ENCODE data around the gene CRKL. TPM values are rescaled to one million over a fixed set of nuclear protein-coding genes. Genes with fewer than 3 reads are reported as not detected.

The CRKL gene
- total and polyA plus RNA-seq, 12 donors = 15.6 to 69.1 (median 43.3) TPM

- intact Hi-C loops (cut with DNase I) = loop anchor here in 1 of 2 donors (10.0 kb wide), 1 partner anchor 223 kb away; no protein-coding TSS in a partner anchor
- WGBS, 4 donors = 86 to 93% (median 90%) methylated on average over 9 of the region's 9 CpGs
Observed at GRCh38 chr22:20881869-20882815, 35.1 kb upstream of the CRKL start.

GRCh38 chr22:20882855-20883254 is 34.4 kb upstream of the CRKL start:
- DNase-seq = no peak
- Histone ChIP-seq H3K9me3 (replicated peaks in 1 of 3) (no peaks in the 10 kb centered on the region), H3K4me1 (replicated peaks in 1 of 2) (peaks cover 0 to 7% of the 10 kb centered on the region in 2 donors), H3K27me3 (no peaks in the 10 kb centered on the region), H3K27ac (no peak overlapping the region), H3K4me3 (no peak overlapping the region), H3K36me3 (replicated peaks in 1 of 2) (peaks cover 0 to 41% of the 10 kb centered on the region in 2 donors)
- intact Hi-C loops (cut with DNase I) = loop anchor here in 1 of 2 donors (10.0 kb wide), 1 partner anchor 222 kb away; no protein-coding TSS in a partner anchor
- 85 to 94% (median 88%) methylated on average over 6 of the region's 6 CpGs for WGBS, 4 donors
- TF ChIP-seq CTCF (IDR thresholded peaks at IDR 0.05) (no peak), POLR2A (IDR thresholded peaks at IDR 0.05) (no peak)

More at GRCh38 chr22:20881869-20882815, 35.1 kb upstream of the CRKL start:
- Histone ChIP-seq H3K36me3 (replicated peaks in 1 of 2) (peaks cover 0 to 35% of the 10 kb centered on the region in 2 donors), H3K9me3 (replicated peaks in 1 of 3) (no peaks in the 10 kb centered on the region), H3K4me3 (no peak overlapping the region), H3K27ac (no peak overlapping the region), H3K4me1 (replicated peaks in 1 of 2) (peaks cover 0 to 7% of the 10 kb centered on the region in 2 donors), H3K27me3 (no peaks in the 10 kb centered on the region)
- DNase-seq = no peak
- no peak for TF ChIP-seq POLR2A (IDR thresholded peaks at IDR 0.05)
- no peak for TF ChIP-seq CTCF (IDR thresholded peaks at IDR 0.05)

- Histone ChIP-seq H3K4me1 (replicated peaks in 1 of 2) (peaks cover 0 to 7% of the 10 kb centered on the region in 2 donors), H3K27ac (no peak overlapping the region), H3K9me3 (replicated peaks in 1 of 3) (no peaks in the 10 kb centered on the region), H3K36me3 (replicated peaks in 1 of 2) (peaks cover 0 to 55% of the 10 kb centered on the region in 2 donors), H3K4me3 (no peak overlapping the region), H3K27me3 (no peaks in the 10 kb centered on the region)
- 73 to 82% (median 78%) methylated on average over 4 of the region's 4 CpGs for WGBS, 4 donors
- no peak for TF ChIP-seq CTCF (IDR thresholded peaks at IDR 0.05)
- no peak for TF ChIP-seq POLR2A (IDR thresholded peaks at IDR 0.05)
- DNase-seq = no peak
- intact Hi-C loops (cut with DNase I) = loop anchor here in 1 of 2 donors (10.0 kb wide), 1 partner anchor 220 kb away; no protein-coding TSS in a partner anchor
Observed at GRCh38 chr22:20884454-20884853, 32.8 kb upstream of the CRKL start.

GRCh38 chr22:20885017-20885556 is 32.1 kb upstream of the CRKL start:
- no peaks in the 10 kb centered on the region for H3K27me3 ChIP-seq
- intact Hi-C loops (cut with DNase I) = loop anchor here in 1 of 2 donors (10.0 kb wide), 1 partner anchor 220 kb away; no protein-coding TSS in a partner anchor
- peaks cover 0 to 7% of the 10 kb centered on the region in 2 donors for H3K4me1 ChIP-seq (replicated peaks in 1 of 2)
- TF ChIP-seq POLR2A (IDR thresholded peaks at IDR 0.05) = no peak
- TF ChIP-seq CTCF (IDR thresholded peaks at IDR 0.05) = no peak
- H3K27ac ChIP-seq = peak overlapping the region in 4 of 5 donors; percentile 55 to 74 (median 66)
- no peaks in the 10 kb centered on the region for H3K9me3 ChIP-seq (replicated peaks in 1 of 3)
- no peak overlapping the region for H3K4me3 ChIP-seq
- WGBS, 4 donors = 66 to 77% (median 69%) methylated on average over 8 of the region's 8 CpGs
- peaks cover 0 to 61% of the 10 kb centered on the region in 2 donors for H3K36me3 ChIP-seq (replicated peaks in 1 of 2)
- no peak for DNase-seq

Data from adrenal gland (tissue), 12 donors.